ENCODE results near the gene EVX1. TPM values are rescaled to one million over a fixed set of nuclear protein-coding genes. Genes with fewer than 3 reads are reported as not detected.

Gene EVX1
- total RNA-seq, 1 donor from 2014 or later = 0.51 TPM

- no peak overlapping the region for H3K27ac Mint-ChIP-seq (ENCODE audit: unreplicated experiment)
- H3K9me3 Mint-ChIP-seq (ENCODE audit: unreplicated experiment) = no peaks in the 10 kb centered on the region
- peaks cover 34% of the 10 kb centered on the region for H3K4me1 Mint-ChIP-seq (ENCODE audit: unreplicated experiment)
- no peak for DNase-seq (ENCODE audit: low spot score)
- TF ChIP-seq, protein P1, sequence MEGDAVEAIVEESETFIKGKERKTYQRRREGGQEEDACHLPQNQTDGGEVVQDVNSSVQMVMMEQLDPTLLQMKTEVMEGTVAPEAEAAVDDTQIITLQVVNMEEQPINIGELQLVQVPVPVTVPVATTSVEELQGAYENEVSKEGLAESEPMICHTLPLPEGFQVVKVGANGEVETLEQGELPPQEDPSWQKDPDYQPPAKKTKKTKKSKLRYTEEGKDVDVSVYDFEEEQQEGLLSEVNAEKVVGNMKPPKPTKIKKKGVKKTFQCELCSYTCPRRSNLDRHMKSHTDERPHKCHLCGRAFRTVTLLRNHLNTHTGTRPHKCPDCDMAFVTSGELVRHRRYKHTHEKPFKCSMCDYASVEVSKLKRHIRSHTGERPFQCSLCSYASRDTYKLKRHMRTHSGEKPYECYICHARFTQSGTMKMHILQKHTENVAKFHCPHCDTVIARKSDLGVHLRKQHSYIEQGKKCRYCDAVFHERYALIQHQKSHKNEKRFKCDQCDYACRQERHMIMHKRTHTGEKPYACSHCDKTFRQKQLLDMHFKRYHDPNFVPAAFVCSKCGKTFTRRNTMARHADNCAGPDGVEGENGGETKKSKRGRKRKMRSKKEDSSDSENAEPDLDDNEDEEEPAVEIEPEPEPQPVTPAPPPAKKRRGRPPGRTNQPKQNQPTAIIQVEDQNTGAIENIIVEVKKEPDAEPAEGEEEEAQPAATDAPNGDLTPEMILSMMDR (IDR thresholded peaks at IDR 0.05; ENCODE audit: unreplicated experiment) = no peak
- no peak overlapping the region for H3K4me3 Mint-ChIP-seq (ENCODE audit: unreplicated experiment)
- H3K36me3 Mint-ChIP-seq (ENCODE audit: low read depth, unreplicated experiment) = no peaks in the 10 kb centered on the region
- peaks cover 25% of the 10 kb centered on the region for H3K27me3 Mint-ChIP-seq (ENCODE audit: unreplicated experiment)
Observed at GRCh38 chr7:27202862-27203134, 39.8 kb upstream of the EVX1 start.

GRCh38 chr7:27203365-27203953 lies 39.1 kb upstream of the EVX1 start:
- Mint-ChIP-seq H3K27me3 (ENCODE audit: unreplicated experiment) (peaks cover 21% of the 10 kb centered on the region), H3K36me3 (ENCODE audit: low read depth, unreplicated experiment) (no peaks in the 10 kb centered on the region), H3K4me1 (ENCODE audit: unreplicated experiment) (peaks cover 34% of the 10 kb centered on the region), H3K4me3 (ENCODE audit: unreplicated experiment) (no peak overlapping the region), H3K9me3 (ENCODE audit: unreplicated experiment) (no peaks in the 10 kb centered on the region), H3K27ac (ENCODE audit: unreplicated experiment) (no peak overlapping the region)
- DNase-seq (ENCODE audit: low spot score) = no peak
- TF ChIP-seq, protein P1 (IDR thresholded peaks at IDR 0.05; ENCODE audit: unreplicated experiment) = no peak

- Mint-ChIP-seq H3K9me3 (ENCODE audit: unreplicated experiment) (no peaks in the 10 kb centered on the region), H3K4me3 (ENCODE audit: unreplicated experiment) (peak overlapping the region; percentile 21), H3K27ac (ENCODE audit: unreplicated experiment) (no peak overlapping the region), H3K4me1 (ENCODE audit: unreplicated experiment) (peaks cover 32% of the 10 kb centered on the region), H3K36me3 (ENCODE audit: low read depth, unreplicated experiment) (no peaks in the 10 kb centered on the region), H3K27me3 (ENCODE audit: unreplicated experiment) (peaks cover 20% of the 10 kb centered on the region)
- TF ChIP-seq, protein P1 (IDR thresholded peaks at IDR 0.05; ENCODE audit: unreplicated experiment) = no peak
- DNase-seq (ENCODE audit: low spot score) = no peak
Observed at GRCh38 chr7:27203964-27204594, 38.5 kb upstream of the EVX1 start.

GRCh38 chr7:27204851-27205322 lies 37.7 kb upstream of the EVX1 start:
- H3K27ac Mint-ChIP-seq (ENCODE audit: unreplicated experiment) = no peak overlapping the region
- TF ChIP-seq, protein P1 (IDR thresholded peaks at IDR 0.05; ENCODE audit: unreplicated experiment) = no peak
- peaks cover 32% of the 10 kb centered on the region for H3K4me1 Mint-ChIP-seq (ENCODE audit: unreplicated experiment)
- no peaks in the 10 kb centered on the region for H3K9me3 Mint-ChIP-seq (ENCODE audit: unreplicated experiment)
- H3K36me3 Mint-ChIP-seq (ENCODE audit: low read depth, unreplicated experiment) = no peaks in the 10 kb centered on the region
- no peak overlapping the region for H3K4me3 Mint-ChIP-seq (ENCODE audit: unreplicated experiment)
- no peak for DNase-seq (ENCODE audit: low spot score)
- peaks cover 24% of the 10 kb centered on the region for H3K27me3 Mint-ChIP-seq (ENCODE audit: unreplicated experiment)
